NOMO-1 treated with dmso at 0.1 percent for 144 hours (cell line): ENCODE measurements around the gene FAM149B1.

Experiments
- DNase-seq: peaks from one replicate; lab custom pipeline; 2025; ENCODE audit not compliant: unreplicated experiment; lab: John Stamatoyannopoulos, UW

FAM149B1 gene

DNA sequence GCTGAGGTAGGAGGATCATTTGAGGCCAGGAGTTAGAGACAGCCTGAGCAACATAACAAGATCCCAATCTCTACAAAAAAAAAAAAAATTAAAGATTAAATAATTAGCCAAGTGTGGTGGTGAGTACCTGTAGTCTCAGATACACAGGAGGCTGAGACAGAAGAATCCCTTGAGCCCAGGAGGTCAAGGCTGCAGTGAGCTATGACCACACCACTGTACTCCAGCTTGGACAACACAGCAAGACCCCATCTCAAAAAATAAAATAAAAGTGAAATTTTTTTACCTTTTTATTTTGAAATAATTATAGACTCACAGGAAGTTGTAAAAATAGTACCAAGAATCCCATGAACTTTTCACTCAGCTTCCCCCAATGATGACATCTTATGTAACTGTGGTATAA, 4.9 kb downstream of the FAM149B1 start:
- no peak for DNase-seq

DNA sequence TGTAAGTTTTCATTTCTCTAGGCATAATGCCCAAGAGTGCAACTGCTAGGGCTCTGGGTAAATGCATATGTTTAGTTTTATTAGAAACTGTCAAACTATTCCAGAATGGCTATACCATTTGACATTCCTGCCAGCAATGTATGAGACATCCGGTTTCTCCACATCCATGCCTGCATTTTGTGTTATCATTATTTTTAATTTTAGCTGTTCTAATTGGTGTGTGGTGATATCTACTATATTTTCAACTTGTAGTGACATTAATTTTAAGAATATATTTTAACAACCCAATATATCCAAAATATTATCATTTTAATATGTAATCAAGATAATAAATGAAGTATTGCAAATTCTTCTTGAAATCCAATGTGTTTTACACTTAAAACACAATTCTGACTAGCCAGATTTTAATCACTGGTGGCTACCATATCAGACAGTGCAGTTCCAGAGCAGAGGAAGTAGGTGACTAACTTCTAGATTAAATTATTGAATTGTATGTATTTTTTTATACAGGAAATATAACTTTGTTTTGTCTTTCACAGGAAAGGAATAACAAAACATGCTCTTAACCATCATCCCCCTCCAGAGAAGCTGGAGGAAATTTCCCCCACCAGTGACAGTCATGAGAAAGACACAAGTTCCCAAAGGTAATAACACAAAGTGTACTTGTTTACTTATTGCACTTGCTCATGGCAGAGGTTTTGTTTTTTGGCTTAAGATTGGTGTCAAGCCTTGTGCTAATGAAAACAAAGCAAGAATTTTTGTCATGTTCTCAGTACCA, 6.4 kb downstream of the FAM149B1 start:
- no peak for DNase-seq

DNA sequence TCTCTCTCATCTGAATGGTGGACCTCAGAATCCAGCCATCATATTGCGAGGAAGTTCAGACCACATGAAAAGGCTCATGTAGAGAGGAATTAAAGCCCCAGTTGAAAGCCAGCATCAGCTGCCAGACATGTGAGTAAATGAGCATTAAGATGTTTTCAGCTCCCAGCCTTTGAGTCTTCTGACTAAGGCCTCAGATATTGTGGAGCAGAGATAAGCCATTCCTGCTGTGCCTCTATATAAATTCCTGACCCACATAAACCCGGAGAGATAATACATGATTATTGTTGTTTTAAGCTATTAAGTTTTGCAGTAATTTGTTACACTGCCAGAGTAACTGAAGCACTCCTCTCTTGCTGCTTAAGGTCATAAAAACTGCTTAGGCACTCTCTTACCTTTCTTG, 14.6 kb downstream of the FAM149B1 start:
- DNase-seq: no peak

DNA sequence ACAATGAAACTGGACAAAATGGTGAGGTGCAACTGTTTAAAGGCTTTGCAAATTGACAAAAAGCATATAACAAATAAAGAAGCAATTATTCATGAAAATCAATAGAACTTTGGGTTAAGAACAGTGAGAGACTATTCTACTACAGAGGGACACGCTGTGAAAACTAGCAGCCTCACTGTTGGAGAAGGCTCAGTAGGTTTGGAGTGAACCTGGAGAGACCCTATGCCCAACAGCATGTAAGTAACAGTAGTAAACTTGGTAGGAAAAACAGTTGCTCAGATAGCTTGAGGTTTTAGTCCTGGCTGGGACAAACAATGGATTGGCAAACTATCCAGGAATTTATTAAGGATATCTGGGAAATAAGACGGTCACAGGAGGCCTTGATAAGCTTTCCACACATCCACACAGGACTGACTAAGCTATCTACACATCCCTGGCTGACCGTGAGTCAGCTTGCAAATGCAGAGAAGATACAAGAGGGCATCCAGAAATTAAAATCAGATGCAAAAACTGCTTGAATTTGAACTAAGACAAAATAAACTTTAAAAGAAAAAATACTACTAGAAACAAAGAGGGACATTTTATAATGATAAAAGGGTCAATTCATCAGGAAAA, 15.9 kb downstream of the FAM149B1 start:
- no peak for DNase-seq

DNA sequence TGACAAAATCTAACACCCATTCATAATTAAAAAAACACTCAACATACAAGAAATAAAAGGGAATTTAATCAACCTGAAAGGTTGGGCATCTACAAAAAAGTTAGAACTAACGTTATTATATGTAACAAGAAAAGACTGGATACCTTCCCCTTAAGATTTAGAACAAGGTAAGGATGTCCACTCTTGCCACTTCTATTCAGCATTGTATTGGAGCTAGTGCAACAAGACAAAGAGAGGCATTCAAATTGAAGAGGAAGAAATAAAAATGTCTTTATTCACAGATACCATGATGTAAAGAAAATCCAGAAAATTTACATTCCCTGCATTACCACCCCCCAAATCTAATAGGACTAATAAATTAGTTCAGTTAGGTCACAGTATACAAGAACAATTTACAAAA, 18.3 kb downstream of the FAM149B1 start:
- no peak for DNase-seq

DNA sequence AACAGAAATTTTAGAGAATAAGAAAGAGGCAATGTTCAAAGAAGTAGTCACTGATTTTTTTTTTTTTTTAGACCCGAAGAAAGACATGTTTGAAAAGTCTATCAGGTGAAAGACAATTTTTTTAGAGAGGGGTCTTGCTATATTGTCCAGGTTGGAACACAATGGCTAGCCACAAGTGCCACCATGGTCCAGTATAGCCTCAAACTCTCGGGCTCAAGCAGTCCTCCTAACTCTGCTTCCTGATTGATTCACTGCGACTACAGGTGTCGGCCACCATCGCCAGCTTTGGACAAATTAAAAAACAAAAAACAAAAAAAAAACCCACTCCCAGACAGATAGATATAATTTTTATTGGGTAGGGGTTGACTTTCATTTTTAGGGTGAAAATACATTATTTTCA, 22.3 kb downstream of the FAM149B1 start:
- DNase-seq: no peak

DNA sequence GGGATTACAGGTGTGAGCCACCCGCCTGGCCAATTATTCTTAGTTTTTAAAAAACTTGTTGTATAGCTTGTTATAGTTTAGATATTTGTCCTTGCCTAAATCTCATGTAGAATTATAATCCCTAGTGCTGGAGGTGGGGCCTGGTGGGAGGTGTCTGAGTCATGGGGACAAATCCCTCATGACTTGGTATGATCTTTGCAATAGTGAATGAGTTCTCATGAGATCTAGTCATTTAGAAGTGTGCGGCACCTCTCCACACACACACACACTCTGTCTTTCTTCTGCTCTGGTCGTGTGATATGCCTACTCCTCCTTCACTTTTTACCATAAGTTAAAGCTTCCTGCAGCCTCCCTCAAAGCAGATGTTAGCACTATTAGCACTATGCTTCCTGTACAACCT, 37.2 kb downstream of the FAM149B1 start:
- DNase-seq: no peak

DNA sequence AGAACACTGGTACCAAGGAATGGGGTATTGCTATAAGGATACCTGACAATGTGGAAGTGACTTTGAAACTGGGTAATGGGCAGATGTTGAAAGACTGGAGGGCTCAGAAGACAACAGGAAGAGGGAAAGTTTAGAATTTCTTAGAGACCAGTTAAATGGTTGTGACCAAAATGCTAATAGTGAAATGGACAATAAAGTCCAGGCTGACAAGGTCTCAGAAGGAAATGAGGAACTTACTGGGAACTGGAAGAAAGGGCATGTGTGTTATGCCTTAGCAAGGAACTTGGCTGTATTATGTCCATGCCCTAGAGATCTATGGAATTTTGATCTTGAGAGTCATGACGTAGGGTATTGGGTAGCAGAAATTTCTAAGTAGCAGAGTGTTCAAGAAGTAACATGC, 38.0 kb downstream of the FAM149B1 start:
- DNase-seq: no peak

DNA sequence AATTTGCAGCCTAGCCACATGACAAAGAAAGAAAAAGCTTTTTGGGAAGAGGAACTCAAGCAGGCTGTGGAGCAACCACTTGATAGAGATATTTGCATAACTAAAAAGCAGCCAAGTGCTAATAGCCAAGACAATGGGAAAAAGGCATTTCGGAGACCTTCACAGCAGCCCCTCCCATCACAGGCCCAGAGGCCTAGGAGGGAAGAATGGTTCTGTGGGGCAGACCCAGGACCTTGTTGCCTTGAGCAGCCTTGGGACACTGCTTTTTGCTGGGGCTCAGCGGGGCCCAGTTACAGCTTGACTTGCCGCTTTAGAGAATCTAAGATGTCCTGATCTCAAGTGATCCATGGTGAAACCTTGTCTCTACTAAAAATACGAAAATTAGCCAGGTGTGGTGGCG, 38.5 kb downstream of the FAM149B1 start:
- no peak for DNase-seq

DNA sequence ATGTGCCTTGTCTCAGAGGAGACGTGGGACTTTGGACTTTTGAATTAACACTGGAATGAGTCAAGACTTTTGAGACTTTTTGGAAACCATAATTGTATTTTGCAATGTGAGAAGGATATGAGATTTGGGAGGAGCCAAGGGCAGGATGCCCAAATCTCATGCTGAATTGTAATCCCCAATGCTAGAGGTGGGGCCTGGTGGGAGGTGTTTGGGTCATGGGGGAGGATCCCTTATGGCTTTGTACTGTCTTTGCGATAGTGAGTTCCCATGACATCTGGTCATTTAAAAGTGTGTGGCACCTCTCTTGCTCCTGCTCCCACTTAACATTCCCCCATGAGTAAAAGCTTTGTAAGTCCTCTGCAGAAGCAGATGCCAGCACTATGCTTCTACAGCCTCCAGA, 40.0 kb downstream of the FAM149B1 start:
- DNase-seq: no peak

DNA sequence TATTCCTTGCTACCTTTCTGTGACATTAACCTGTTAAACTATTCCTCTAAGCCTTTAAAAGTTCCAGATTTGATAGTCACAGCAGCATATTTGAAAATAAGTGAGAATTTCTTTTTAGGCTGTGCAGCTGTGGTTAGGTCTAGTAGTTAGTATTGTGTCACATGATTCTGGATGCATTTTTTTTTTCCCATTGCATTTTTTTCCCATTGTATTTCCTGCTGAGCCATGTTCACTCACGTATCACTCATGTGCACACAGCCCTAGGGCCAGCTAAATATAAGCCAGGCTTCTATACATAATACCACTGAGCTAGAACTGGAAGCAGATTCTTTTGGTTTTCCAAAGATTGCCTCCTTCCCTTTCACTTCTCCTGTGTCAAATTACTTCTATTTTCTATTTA, 41.8 kb downstream of the FAM149B1 start:
- no peak for DNase-seq

DNA sequence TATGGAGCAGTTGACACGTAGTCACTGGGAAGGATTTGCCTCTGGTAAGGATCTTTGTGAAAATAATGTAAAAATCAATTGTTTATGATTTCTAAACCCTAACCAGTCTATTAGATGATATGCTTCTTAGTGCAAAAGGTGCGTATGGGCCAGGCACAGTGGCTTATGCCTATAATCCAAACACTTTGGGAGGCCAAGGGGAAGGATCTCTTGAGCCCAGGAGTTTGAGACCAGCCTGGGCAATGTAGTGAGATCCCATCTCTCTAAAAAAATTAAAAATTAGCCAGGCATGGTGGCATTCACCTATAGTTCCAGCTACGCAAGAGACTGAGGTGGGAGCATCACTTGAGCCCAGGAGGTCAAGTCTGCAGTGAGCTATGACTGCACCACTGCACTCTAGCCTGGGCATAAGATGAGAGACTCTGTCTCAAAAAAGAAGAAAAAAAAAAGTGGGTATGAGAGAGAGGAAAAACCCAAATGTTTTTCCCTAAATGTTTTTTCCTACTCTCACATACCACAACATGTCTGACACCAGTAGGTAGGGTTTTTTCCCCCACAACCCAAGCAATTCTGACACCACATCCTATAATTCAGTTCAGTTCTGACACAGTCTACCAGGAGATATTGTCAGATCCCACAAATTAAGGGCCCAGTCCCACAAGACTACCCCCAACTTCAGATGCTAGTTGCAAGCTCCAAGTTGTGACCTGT, 42.6 kb downstream of the FAM149B1 start:
- DNase-seq: no peak

DNA sequence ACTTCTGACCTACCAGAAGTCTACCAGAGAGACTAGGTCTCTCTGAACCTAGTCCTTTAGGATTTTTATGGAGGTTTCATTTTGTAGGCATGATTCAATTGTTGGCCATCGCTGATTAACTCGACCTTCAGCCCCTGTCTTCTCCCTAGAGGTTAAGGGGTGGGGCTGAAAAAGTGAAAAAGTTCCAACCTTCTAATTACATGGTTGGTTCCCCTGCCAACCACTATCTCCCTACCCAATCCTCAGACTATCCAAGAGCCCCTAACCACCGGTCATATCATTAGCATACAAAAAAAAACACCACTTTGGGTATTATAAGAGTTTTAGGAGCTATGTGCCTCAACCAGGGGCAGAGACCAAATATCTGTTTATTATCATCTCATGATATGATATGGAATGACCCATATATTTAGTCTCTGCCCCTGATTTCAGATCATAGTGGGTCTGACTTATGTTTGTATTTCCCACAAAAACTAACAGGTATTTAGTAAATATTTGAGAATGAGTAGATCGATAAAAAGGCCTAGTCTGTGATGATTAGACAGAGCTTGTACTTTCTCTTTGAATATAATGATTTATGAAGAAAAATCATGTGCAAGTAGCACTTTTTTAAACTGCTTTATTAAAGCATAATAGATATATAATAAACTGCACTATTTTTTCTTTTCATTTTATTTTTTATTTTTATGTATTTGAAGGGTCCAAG, 43.3 kb downstream of the FAM149B1 start:
- no peak for DNase-seq

DNA sequence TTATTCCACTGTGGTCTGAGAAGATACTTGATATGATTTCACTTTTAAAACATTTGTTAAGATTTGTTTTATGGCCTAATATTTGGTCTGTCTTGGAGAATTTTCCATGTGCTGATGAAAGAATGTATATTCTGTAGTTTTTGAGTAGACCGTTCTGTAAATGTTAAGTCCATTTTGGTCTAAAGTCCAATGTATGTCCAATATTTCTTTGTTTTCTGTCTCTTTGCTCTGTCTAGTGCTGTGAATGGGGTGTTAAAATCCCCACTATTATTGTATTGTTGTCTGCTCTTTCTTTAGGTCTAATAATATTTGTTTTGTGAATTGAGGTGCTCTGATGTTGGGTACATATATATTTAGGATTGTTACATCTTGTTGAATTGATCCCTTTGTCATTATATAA, 47.8 kb downstream of the FAM149B1 start:
- DNase-seq: no peak

DNA sequence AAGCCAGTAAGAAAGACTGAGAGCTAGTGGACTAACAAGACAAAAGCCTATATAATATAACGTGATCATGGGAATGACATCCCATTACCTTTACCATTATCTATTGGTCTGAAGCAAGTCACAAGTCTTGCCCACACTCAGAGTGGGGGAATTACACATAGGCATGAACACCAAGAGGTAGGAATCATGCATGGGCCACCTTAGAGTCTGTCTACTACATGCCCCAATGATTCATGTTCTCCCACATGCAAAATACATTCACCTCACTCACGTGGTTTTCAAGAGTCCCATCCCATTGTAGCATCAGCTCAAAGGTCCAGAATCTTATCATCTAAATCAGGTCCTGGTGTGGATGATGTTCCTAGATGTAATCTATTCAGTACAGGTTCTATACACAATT, 49.7 kb downstream of the FAM149B1 start:
- DNase-seq: no peak

DNA sequence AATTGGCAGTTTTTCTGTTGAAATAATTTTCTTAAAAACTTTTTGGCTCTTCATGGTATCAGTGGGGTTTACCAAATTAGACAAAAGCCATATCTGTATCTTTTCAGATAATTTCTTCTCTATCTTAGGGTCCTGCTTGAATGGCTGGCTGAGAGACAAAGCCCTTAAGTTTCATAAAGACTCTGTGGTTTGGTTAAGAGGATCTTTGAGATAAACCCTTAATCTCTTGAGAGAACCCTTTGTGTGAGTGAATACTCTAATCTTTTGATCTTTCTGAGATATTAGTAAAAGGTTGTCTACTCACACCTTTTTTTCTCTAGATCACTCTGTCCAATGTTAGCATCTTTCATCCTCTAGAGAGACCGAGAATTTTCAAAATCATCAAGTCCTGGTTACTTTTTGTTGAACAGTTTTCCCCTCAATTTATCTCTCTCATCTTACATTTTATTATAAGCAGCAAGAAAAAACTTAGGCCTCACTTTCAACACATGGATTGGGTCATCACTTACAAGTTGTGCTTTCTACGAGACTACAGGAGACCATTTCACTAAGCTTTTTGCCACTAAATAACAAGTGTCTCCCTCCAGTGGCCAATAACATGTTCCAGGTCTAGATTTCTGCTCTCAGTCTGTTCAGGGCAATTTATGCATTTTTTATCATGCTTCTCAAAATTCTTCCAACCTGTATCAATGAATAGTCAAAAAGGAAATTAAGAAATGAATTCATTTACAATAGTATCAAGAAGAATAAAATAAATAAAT, 50.7 kb downstream of the FAM149B1 start:
- DNase-seq: no peak

DNA sequence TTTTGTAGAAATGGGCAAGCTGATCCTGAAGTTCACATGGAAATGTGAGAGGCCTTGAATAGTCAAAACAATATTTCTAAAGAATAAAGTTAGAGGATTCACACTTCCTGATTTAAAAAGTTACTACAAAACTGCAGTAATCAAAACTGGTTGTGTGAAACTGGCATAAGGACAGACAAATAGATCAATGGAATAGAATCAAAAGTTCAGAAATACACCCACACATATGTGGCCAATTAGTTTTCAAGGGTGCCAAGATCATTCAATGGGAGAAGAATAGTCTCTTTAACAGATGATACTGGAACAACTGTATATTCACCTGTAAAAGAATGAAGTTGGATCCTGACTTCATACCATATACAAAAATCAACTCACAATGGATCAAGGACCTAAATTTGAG, 51.5 kb downstream of the FAM149B1 start:
- no peak for DNase-seq

DNA sequence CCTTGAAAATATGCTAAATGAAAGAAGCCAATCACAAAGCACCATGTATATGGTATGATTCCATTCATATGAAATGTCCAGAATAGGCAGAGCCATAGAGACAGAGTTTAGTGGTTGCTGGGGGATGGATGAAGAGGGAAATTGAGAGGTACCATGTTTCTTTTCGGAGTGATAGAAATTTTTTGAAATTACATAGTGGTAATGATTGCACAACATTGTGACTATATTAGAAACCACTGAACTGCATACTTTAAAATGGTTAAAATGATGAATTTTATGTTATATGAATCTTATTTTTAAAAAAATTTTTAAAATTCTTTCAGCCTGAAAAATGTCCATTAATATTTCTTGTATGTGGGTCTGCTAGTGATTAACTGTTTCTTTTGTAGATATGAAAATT, 53.1 kb downstream of the FAM149B1 start:
- no peak for DNase-seq

DNA sequence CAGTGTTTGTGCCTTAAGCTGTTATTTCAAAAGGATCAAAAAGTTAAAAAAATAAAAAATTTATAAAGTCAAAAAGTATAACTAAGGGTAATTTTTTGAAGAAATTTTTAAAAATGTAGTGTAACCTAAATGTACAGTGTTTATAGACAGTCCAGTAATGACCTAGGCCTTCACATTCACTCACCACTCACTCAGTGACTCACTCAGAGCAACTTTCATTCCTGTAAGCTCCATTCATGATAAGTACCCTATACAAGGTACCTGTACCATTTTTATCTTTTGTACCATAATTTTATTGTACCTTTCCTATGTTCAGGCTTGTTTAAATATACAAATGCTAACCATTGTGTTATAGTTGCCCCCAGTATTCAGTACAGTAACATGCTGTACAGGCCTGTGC, 57.6 kb downstream of the FAM149B1 start:
- no peak for DNase-seq

DNA sequence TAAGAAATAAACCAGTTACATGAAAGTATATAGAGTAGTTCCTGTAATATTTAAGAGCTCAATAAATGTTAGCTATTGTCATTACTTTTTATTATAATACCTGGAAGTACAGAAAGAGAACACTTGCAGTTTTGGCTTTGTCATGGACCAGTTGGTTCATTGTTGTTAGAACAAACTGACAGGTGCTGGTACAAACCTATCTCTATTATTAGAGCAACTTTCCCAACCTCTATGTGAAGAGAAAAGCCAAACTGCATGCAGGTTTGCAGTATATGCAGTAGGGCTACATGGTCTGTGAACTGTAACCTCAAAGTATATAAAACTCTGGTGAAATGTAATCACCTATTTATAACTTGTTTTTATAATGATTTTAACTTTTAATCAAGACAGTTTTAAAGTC, 58.7 kb downstream of the FAM149B1 start:
- DNase-seq: no peak

DNA sequence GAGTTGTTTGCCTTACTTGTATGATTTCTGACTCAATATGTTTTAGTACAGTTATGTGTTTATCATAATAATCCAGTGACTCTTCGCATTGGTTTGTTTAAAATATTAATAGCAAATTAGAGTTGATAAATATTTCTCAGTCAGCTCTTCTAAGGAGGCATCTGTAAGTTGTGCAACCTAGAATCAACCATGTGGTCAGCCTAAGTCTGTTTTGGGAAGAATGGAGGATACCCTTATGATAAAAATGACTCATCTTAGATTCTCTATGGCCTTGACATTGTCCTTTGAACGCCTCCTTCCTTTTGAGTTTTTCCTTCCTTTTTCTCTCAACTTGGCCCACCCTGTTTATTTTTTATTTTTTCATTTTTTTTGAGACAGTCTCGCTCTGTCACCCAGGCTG, 60.3 kb downstream of the FAM149B1 start:
- DNase-seq: peak; percentile 9
